ENCODE data around the gene MAGI2. TPM values are rescaled to one million over a fixed set of nuclear protein-coding genes. Genes with fewer than 3 reads are reported as not detected.

The MAGI2 gene
- total and polyA plus RNA-seq, 8 donors, result 1.3 to 4.0 (median 2.0) TPM

DNA sequence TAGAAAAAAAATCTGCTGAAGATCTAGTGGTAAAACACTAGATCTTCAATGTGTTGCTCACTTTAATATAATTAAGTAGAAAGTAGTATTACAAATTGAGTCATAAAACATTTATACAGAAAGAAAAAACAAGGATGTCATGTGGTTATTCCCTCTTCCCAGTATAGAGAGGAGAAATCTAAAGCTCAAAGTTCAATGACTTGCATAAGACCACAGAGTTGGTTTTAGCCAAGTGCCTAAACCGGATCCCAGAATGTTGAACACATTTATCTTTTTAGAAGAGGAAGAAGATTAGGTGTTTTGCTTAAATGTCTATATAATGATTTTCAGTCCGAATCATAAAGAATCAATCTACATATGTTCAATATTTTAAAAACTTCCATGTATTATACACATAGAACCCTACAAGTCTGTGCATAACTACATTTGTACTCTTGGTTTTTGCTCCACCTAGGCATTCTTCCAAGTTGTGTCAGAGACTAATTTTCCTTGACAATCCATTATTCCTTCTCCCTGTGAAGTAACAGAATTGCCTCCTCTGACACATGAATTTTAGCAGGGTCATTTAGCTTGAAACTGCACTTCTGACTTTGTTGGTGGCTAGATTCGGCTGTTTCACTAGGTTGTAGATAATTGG is 389.2 kb downstream of the MAGI2 start:
- Histone ChIP-seq H3K4me3 (no peak overlapping the region), H3K4me1 (no peaks in the 10 kb centered on the region), H3K27me3 (no peaks in the 10 kb centered on the region), H3K27ac (no peak overlapping the region), H3K9me3 (no peaks in the 10 kb centered on the region), H3K36me3 (no peaks in the 10 kb centered on the region)
- DNase-seq (no peak), FAIRE-seq (no peak), ATAC-seq (no peak)
- intact Hi-C loops (cut with DNase I), result no loop called here
- 33 to 36% methylated on average over 3 of the region's 3 CpGs for WGBS, 2 donors
- TF ChIP-seq, protein P1, sequence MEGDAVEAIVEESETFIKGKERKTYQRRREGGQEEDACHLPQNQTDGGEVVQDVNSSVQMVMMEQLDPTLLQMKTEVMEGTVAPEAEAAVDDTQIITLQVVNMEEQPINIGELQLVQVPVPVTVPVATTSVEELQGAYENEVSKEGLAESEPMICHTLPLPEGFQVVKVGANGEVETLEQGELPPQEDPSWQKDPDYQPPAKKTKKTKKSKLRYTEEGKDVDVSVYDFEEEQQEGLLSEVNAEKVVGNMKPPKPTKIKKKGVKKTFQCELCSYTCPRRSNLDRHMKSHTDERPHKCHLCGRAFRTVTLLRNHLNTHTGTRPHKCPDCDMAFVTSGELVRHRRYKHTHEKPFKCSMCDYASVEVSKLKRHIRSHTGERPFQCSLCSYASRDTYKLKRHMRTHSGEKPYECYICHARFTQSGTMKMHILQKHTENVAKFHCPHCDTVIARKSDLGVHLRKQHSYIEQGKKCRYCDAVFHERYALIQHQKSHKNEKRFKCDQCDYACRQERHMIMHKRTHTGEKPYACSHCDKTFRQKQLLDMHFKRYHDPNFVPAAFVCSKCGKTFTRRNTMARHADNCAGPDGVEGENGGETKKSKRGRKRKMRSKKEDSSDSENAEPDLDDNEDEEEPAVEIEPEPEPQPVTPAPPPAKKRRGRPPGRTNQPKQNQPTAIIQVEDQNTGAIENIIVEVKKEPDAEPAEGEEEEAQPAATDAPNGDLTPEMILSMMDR (IDR thresholded peaks at IDR 0.05), result no peak

DNA sequence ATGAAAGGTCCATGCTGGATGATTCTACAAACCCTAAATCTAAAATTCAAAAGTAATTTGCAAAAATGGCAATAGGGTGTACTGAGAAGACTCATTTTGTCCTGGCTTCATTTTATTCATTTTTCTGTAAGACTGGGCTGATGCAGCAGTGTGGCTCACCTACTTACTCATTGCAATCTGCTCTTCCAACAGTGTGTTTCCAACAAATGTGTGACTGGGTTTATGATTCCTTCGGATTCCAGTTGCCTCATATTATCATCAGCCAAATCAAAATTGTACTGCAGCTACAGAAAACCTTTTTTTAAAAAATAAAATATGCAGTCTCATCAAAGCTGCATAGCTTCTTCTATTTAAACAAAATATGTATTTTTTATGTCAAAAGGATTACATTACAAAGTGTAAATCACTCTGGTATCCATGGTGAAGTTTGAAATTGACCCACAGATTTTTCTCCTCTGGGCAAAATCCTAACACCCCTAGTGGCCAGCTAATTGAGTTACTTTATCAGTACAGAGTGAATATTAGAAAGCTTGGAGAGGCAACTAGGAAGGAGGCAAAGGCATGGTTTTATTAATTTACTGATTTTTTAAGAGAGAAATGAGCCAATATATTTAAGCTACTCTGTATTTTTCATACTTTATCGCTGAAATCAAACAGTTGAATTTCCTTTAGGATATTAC is 390.3 kb downstream of the MAGI2 start:
- no peaks in the 10 kb centered on the region for H3K27me3 ChIP-seq
- no peaks in the 10 kb centered on the region for H3K9me3 ChIP-seq
- TF ChIP-seq, protein P1 (IDR thresholded peaks at IDR 0.05), result no peak
- DNase-seq (no peak), ATAC-seq (no peak), FAIRE-seq (no peak)
- intact Hi-C loops (cut with DNase I), result no loop called here
- no peaks in the 10 kb centered on the region for H3K4me1 ChIP-seq
- H3K27ac ChIP-seq, result no peak overlapping the region
- H3K36me3 ChIP-seq, result no peaks in the 10 kb centered on the region
- no peak overlapping the region for H3K4me3 ChIP-seq
- WGBS, 2 donors, result 68 to 78% methylated on average over 2 of the region's 2 CpGs

GRCh38 chr7:79060498-79060897 is 393.0 kb downstream of the MAGI2 start:
- H3K4me3 ChIP-seq, result no peak overlapping the region
- H3K9me3 ChIP-seq, result no peaks in the 10 kb centered on the region
- TF ChIP-seq, protein P1 (IDR thresholded peaks at IDR 0.05), result no peak
- H3K27ac ChIP-seq, result no peak overlapping the region
- intact Hi-C loops (cut with DNase I), result no loop called here
- ATAC-seq (no peak), FAIRE-seq (no peak), DNase-seq (no peak)
- H3K27me3 ChIP-seq, result no peaks in the 10 kb centered on the region
- 75 to 80% methylated on average over 3 of the region's 3 CpGs for WGBS, 2 donors
- no peaks in the 10 kb centered on the region for H3K36me3 ChIP-seq
- H3K4me1 ChIP-seq, result peaks cover 0 to 8% (median 0%) of the 10 kb centered on the region in 3 donors

GRCh38 chr7:79055722-79056415 is 397.6 kb downstream of the MAGI2 start:
- TF ChIP-seq, protein P1 (IDR thresholded peaks at IDR 0.05), result no peak
- H3K4me3 ChIP-seq, result no peak overlapping the region
- no peaks in the 10 kb centered on the region for H3K9me3 ChIP-seq
- no peaks in the 10 kb centered on the region for H3K27me3 ChIP-seq
- intact Hi-C loops (cut with DNase I), result no loop called here
- peak; percentile 91 to 97 (median 96) for ATAC-seq
- peaks cover 0 to 8% (median 0%) of the 10 kb centered on the region in 3 donors for H3K4me1 ChIP-seq
- 17 to 19% methylated on average over 6 of the region's 6 CpGs for whole genome bisulfite sequencing, 2 donors
- FAIRE-seq, result no peak
- peak overlapping the region; percentile 21 to 60 (median 37) for H3K27ac ChIP-seq
- peak in 5 of 6 donors; percentile 48 to 71 (median 55) for DNase-seq
- no peaks in the 10 kb centered on the region for H3K36me3 ChIP-seq

All from pancreas (tissue), 10 donors.